VCaP (cell line): ENCODE data around the gene CD93.

Experiments used
- H3K27ac ChIP-seq: fragments of 450-650 bp; 2 replicates; pipeline ENCODE4 v1.5.1; 2017
- TF ChIP-seq, protein P1 (sequence below): fragments of 450-650 bp; conservative IDR thresholded peaks from 2 replicates; pipeline ENCODE4 v1.5.1; 2017; ENCODE audit warnings: mild to moderate bottlenecking, moderate library complexity

Gene CD93

DNA sequence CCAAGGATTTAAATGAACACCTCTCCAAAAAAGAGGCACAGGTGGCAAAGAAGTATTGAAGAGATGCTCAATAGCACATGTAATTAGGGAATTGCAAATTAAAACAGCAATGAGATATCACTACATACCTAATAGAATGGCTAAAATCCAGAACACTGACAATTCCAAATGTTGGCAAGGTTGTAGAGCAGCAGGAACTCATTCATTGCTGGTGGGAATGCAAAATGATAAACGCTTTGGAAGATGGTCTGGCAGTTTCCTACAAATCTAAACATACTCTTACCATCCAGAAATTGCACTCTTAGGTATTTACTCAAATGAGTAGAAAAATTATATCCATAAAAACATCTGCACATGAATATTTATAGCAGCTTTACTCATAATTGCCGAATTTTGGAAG lies 17.0 kb downstream of the CD93 start:
- no peak overlapping the region for H3K27ac ChIP-seq
- TF ChIP-seq, protein P1, sequence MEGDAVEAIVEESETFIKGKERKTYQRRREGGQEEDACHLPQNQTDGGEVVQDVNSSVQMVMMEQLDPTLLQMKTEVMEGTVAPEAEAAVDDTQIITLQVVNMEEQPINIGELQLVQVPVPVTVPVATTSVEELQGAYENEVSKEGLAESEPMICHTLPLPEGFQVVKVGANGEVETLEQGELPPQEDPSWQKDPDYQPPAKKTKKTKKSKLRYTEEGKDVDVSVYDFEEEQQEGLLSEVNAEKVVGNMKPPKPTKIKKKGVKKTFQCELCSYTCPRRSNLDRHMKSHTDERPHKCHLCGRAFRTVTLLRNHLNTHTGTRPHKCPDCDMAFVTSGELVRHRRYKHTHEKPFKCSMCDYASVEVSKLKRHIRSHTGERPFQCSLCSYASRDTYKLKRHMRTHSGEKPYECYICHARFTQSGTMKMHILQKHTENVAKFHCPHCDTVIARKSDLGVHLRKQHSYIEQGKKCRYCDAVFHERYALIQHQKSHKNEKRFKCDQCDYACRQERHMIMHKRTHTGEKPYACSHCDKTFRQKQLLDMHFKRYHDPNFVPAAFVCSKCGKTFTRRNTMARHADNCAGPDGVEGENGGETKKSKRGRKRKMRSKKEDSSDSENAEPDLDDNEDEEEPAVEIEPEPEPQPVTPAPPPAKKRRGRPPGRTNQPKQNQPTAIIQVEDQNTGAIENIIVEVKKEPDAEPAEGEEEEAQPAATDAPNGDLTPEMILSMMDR: no peak

DNA sequence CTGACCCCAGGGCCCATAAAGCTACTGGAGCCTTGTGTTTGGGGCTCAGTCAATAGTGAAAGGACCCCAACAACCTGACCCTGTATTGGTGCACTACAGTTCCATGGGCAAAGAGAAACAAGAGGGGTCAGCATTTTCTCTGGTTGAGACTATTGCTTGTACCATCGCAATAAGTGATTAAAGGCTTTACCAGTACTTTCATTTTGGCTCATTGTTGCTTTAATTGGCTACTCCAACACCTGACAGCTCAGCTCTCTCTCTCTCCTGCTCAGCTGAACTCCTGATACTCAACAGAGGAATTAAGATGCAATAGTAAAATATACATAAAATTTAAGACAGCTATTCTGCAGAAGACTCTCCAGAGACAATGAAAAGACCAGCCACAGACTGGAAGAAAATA lies 17.8 kb downstream of the CD93 start:
- TF ChIP-seq, protein P1: no peak
- no peak overlapping the region for H3K27ac ChIP-seq

DNA sequence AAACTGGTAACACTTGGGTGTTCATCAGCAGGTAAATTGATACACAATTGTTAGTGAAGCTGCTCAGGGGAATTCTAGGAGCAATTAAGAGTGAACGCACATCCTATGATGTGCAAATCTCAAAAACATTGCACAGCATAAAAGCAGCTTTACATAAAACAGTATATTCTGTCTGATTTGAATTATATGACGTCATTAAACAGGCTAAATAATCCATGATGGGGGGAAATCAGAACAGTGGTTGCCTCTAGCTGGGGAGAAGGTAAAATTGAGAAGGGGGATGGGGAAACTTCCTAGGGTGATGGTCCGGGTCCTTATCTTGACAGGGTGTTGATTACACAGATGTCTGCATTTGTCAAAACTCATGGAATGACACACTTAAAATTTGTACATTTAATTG lies 19.4 kb downstream of the CD93 start:
- TF ChIP-seq, protein P1: no peak

DNA sequence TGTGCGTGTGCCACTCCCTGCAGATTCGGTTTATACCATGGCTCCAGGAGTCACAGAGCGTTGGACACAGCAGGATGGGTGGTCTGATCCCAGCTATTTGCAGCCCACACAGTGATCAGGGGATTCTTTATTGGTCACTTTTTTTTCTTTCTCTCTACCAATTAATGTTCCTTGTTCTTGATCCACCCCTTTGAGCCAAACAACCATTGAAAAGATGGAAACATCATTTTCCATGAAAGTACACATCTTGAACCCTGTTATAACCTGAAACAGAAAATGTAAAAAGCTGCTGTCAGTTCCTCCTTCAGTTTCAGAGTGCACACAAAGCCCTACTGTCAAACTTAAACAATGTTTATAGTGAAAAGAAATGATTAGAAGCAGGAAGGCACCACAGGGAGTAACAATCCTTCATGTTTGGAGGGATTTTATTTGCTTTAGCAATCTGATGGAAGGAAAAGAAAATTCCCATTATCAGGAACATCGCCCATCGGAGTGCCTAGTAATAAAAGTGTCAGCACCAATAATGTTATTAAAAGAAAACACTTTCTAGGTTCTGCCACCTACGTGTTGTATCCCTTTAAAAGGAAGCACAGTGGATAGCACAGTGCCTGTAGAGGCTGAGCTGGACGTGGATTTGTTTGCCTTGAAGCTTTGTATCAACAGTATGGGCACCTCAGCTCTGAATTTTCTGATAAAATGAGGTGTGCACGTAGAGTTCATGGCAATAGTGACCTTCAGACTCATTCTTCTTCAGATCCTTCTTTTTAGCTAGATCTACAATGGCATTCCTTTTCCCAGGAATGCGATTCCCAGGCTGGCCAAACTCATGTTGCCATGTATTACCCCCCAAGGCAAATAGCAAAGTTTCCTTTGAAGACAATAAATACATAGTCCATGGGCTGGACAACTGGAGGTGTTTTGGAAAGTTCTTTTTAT lies 20.6 kb downstream of the CD93 start:
- H3K27ac ChIP-seq: no peak overlapping the region
- TF ChIP-seq, protein P1: no peak

More for the DNA sequence above, 19.4 kb downstream of the CD93 start:
- H3K27ac ChIP-seq: no peak overlapping the region

DNA sequence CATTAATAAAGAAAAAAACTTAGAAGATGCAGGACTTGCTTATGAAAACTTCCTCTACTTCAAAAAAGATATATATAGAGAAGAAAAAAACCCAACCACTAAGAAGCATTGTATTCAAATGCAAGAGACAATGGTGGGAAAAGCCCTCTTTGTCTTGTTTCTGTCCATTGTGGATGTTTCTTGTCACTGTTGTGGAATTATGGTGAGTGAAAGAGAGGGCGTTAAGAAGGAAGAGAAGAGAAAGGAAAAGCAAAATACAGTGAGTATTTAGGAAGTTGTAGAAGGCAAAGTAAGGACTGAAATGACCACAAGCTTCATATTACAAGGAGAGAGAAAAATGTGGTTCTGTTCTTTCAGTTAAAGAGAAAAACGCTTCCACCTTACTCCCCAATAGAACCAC lies 22.5 kb downstream of the CD93 start:
- TF ChIP-seq, protein P1: no peak

DNA sequence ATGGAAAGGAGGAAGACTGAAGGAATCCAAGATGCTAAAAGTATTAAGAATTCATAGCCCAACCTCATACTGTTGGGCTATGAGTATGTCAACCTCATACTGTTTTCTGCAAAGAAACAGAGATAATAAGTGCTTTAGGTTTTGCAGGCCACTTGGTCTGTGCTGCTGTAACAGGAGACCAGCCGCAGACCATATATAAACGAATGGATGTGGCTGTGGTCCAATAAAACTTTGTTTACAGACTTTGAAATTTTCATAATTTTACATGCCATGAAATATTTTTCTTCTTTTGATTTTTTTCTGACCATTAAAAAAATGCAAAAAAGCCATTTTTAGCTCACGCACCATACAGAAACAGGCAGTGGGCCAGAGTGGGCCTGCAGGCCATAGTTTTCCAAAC lies 23.0 kb downstream of the CD93 start:
- no peak overlapping the region for H3K27ac ChIP-seq
- TF ChIP-seq, protein P1: no peak

More for the DNA sequence above, 22.5 kb downstream of the CD93 start:
- H3K27ac ChIP-seq: no peak overlapping the region

DNA sequence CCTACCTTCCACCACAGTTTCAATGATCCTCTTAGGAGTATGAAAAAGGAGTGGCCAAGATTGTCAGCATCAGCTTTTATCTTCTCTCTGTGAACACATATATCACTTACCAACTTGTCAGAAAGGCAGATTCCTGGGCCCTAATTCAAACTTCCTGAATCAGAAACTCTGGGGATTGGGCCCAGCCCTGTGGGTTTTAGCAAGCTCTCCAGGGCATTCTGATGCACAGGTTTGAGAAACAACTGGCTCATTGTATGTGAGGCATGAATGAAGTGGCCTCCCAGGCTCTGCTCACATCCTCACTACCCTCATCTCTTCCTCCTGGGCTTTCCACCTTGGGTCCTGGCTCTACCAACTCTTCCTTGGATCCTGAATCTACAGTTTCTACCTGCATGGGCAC lies 23.5 kb downstream of the CD93 start:
- no peak overlapping the region for H3K27ac ChIP-seq

More for the DNA sequence above, 23.5 kb downstream of the CD93 start:
- TF ChIP-seq, protein P1: no peak
